ENCODE results near the gene FAM76B. TPM values are rescaled to one million over a fixed set of nuclear protein-coding genes. Genes with fewer than 3 reads are reported as not detected.
A peak's percentile ranks its signal among the peaks of the same experiment; 100 is the strongest.

Gene FAM76B
- total RNA-seq, 4 donors from 2014 or later = 3.6 to 13.6 (median 8.9) TPM

DNA sequence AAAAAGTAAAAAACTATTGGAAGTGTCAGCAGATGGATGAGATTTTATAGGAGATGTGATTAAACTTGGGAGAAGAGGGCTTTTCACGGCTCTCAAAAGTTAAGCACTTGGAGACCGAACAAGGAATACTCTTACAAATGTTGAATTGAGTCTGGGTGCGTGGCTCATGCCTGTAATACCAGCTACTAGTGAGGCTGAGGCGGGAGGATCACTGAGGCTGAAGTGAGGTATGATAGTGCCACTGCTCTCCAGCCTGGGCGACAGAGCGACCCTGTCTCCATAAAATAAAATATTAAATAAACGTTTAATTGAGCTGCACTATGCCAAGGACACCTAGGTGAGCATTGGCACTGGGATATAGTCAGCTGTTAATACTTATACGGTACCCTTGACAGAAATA, 2.6 kb upstream of the FAM76B start:
- Histone ChIP-seq H3K4me3 (no peak overlapping the region), H3K36me3 (peaks cover 0 to 7% of the 10 kb centered on the region in 2 donors), H3K4me1 (peaks cover 19 to 26% of the 10 kb centered on the region in 2 donors), H3K27ac (no peak overlapping the region), H3K9me3 (no peaks in the 10 kb centered on the region), H3K27me3 (no peaks in the 10 kb centered on the region)
- ATAC-seq (no peak), DNase-seq (no peak)
- TF ChIP-seq CTCF (IDR thresholded peaks at IDR 0.05 in 4 of 5, conservative IDR thresholded peaks at IDR 0.05 in 1 of 5) (no peak), POLR2A (IDR thresholded peaks at IDR 0.05) (no peak)
- intact Hi-C loops (cut with DNase I; ENCODE audit: low total_unique reads) (loop anchor here (5.0 kb wide), 1 partner anchor 130 kb away; the partner anchor contains the start of gene MTMR2), in situ Hi-C loops (cut with MboI; ENCODE audit: low sequenced_read_pairs in 4 of 4) (loop anchor here in 2 of 4 donors (25.0 kb wide), 1 partner anchor 1305 kb away; the partner anchor contains the start of genes ANKRD49 (in 2 of the 2) and MRE11 (in 2 of the 2))

DNA sequence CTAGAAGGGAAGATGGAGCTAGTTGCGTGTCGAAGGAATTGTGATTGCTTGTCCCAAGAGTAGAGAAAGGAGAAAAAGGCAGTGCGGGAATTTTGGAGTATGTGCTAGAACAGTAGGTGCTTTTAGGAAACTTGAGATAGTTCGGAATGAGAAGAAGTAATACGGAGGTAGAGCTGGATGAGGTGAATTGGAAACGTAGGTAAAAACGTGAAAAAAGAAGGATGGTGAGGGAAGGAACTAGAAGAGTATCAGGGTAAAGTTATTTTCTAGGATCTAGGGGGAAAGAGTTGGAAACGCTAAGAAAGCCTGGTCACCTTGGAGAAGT, 2.1 kb upstream of the FAM76B start:
- ATAC-seq = no peak
- in situ Hi-C loops (cut with MboI; ENCODE audit: low sequenced_read_pairs in 4 of 4) (loop anchor here in 2 of 4 donors (25.0 kb wide), 1 partner anchor 1304 kb away; the partner anchor contains the start of genes ANKRD49 (in 2 of the 2) and MRE11 (in 2 of the 2)), intact Hi-C loops (cut with DNase I; ENCODE audit: low total_unique reads) (loop anchor here (2.0 to 5.0 kb wide), 2 partner anchors 45 to 131 kb away; partner anchors contain the start of gene MTMR2)
- Histone ChIP-seq H3K27ac (peak overlapping the region in 1 of 4 donors; percentile 95), H3K4me3 (peak overlapping the region in 2 of 4 donors; percentile 96 to 97), H3K4me1 (peaks cover 19 to 26% of the 10 kb centered on the region in 2 donors), H3K27me3 (no peaks in the 10 kb centered on the region), H3K36me3 (peaks cover 0 to 12% of the 10 kb centered on the region in 2 donors), H3K9me3 (no peaks in the 10 kb centered on the region)
- TF ChIP-seq POLR2A (IDR thresholded peaks at IDR 0.05) (no peak), CTCF (IDR thresholded peaks at IDR 0.05 in 4 of 5, conservative IDR thresholded peaks at IDR 0.05 in 1 of 5) (no peak)
- no peak for DNase-seq

DNA sequence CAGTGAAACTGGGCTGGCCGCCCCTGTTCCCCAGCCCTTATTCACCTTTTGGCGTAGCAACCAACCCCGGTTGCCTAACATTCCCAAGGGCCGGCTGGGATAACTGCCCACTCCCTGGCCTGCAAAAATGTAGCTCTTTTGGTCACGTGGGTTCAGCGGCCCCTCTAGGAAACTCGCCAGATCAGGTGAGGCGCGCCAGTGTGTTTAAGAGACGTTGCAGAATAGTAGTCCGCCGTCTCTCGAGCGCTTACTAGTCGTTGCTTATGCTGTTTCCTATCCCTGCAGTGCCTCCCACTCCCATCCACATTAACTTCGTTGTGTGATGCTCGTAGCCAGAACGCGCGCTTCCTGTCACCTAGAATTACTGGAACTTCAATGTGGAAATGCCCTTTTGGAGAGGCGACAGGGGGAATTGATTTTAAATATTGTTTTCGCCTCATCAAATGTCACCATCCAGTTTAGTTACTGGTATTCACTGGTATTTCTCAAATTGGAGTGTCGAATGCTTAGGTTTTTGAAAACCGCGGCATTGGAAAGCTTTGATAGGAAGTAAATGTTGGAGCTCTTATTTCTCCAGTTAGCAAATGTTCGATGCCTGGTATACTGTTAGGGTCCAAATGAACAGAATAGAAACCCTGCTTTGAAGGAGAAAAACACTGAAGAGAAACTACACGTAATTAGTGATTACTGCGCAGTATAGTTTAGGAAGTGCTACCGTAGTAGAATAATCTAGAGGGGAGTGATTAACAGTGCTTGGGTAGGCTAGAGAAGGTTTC, 1.5 kb upstream of the FAM76B start:
- H3K9me3 ChIP-seq = no peaks in the 10 kb centered on the region
- TF ChIP-seq POLR2A (IDR thresholded peaks at IDR 0.05) = no peak
- H3K27me3 ChIP-seq = no peaks in the 10 kb centered on the region
- H3K27ac ChIP-seq = peak overlapping the region; percentile 95 to 98 (median 96)
- ATAC-seq = peak in 1 of 2 donors; percentile 4
- peaks cover 0 to 18% of the 10 kb centered on the region in 2 donors for H3K36me3 ChIP-seq
- H3K4me1 ChIP-seq = peaks cover 19 to 26% of the 10 kb centered on the region in 2 donors
- intact Hi-C loops (cut with DNase I; ENCODE audit: low total_unique reads) = loop anchor here (2.0 to 5.0 kb wide), 2 partner anchors 46 to 131 kb away; partner anchors contain the start of gene MTMR2
- peak overlapping the region; percentile 88 to 99 (median 96) for H3K4me3 ChIP-seq
- peak; percentile 13 to 53 for DNase-seq
- in situ Hi-C loops (cut with MboI; ENCODE audit: low sequenced_read_pairs in 4 of 4) = loop anchor here in 2 of 4 donors (25.0 kb wide), 1 partner anchor 1304 kb away; the partner anchor contains the start of genes ANKRD49 (in 2 of the 2) and MRE11 (in 2 of the 2)

DNA sequence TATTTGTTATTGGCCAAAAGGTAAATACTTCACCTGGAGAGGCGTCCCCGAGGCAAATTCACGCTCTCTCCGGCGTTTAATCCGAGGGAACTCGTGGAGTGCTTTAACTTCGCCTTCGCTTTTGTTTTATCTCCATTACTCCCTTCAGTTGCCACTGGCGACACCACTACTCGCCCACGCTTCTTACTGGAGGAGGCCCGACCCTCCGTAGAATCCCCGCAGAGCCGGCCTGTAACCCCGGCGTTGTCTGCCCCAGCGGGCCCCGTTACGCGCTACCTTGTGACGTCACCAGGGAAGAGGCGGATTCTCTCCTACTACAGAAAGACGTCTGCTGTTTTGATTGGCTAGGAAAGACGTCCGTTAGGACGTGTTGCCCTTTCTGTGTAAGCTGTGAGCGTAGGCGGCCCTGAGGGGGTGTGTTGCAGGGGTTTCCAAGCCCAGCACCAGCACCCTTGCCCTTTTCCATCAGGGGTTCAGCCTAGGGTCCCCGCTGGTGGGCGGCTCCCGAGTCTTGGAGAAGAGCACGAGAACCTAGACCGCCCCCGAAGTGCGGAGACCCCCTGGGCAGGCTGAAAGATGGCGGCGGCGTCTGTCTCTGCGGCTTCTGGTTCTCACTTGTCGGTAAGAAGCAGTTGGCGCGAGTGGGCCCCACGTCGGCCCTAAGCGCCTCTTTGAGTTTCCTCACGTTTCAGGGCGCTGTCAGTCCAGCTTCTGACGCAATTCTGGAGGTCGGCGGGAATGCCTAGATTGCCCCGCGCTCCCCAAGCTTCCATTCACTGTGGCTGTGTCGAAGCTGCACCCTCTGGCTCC, 746 bp upstream of the FAM76B start, which contains the start of gene CEP57:
Gene CEP57, plus strand, starts transcription at position 376 of the 810 bp plus-strand sequence. Its CDS starts 201 bp downstream, at position 577.
- intact Hi-C loops (cut with DNase I; ENCODE audit: low total_unique reads) = loop anchor here (2.0 to 5.0 kb wide), 2 partner anchors 46 to 132 kb away; partner anchors contain the start of gene MTMR2
- Histone ChIP-seq H3K36me3 (peaks cover 0 to 26% of the 10 kb centered on the region in 2 donors), H3K27ac (peak within 1 kb of the TSS; percentile 95 to 98 (median 96)), H3K9me3 (no peaks in the 10 kb centered on the region), H3K4me3 (peak within 1 kb of the TSS; percentile 88 to 99 (median 96)), H3K4me1 (peaks cover 19 to 26% of the 10 kb centered on the region in 2 donors), H3K27me3 (no peaks in the 10 kb centered on the region)
- in situ Hi-C loops (cut with MboI; ENCODE audit: low sequenced_read_pairs in 4 of 4) = loop anchor here in 2 of 4 donors (25.0 kb wide), 1 partner anchor 1303 kb away; the partner anchor contains the start of genes ANKRD49 (in 2 of the 2) and MRE11 (in 2 of the 2)
- TF ChIP-seq CTCF (IDR thresholded peaks at IDR 0.05 in 4 of 5, conservative IDR thresholded peaks at IDR 0.05 in 1 of 5) = no peak
- peak; percentile 50 to 59 for TF ChIP-seq POLR2A (IDR thresholded peaks at IDR 0.05)
- DNase-seq = peak; percentile 93 to 96
- peak; percentile 89 to 92 for ATAC-seq

Measured in gastrocnemius medialis (tissue), 4 donors.